Measurements from ENCODE around the gene GPC6. TPM values are rescaled to one million over a fixed set of nuclear protein-coding genes. Genes with fewer than 3 reads are reported as not detected.

The GPC6 gene
- total RNA-seq, 1 donor from 2014 or later: 63.0 TPM

- DNase-seq (ENCODE audit: low read depth) (no peak), FAIRE-seq (no peak)
- Mint-ChIP-seq H3K36me3 (ENCODE audit: low read depth, unreplicated experiment) (no peaks in the 10 kb centered on the region), H3K9me3 (ENCODE audit: unreplicated experiment) (no peaks in the 10 kb centered on the region), H3K27ac (ENCODE audit: unreplicated experiment) (no peak overlapping the region), H3K27me3 (ENCODE audit: low read depth, unreplicated experiment) (no peaks in the 10 kb centered on the region), H3K4me1 (ENCODE audit: low read depth, unreplicated experiment) (peaks cover 14% of the 10 kb centered on the region), H3K4me3 (ENCODE audit: unreplicated experiment) (no peak overlapping the region)
- H4K20me1 ChIP-seq (ENCODE audit: insufficient read depth, low read length): peaks cover 7% of the 10 kb centered on the region
- no peak for TF ChIP-seq EZH2 (IDR thresholded peaks at IDR 0.05; ENCODE audit: insufficient read depth, low read length)
- TF ChIP-seq CTCF (IDR thresholded peaks at IDR 0.05; ENCODE audit: insufficient read depth, low read depth, low read length): no peak
- H2AFZ ChIP-seq (ENCODE audit: low read depth, low read length): no peak overlapping the region
- H3K4me2 ChIP-seq (ENCODE audit: low read length): no peak overlapping the region
- no peaks in the 10 kb centered on the region for H3K36me3 ChIP-seq (ENCODE audit: insufficient read depth, low read length)
- H3K27ac ChIP-seq (ENCODE audit: low read depth, low read length): no peak overlapping the region
- H3K9ac ChIP-seq (ENCODE audit: low read length): no peak overlapping the region
- H3K27me3 ChIP-seq (ENCODE audit: insufficient read depth, low read length): no peaks in the 10 kb centered on the region
- no peak overlapping the region for H3K4me3 ChIP-seq (ENCODE audit: insufficient read depth, low read depth, low read length)
- H3K4me1 ChIP-seq (ENCODE audit: insufficient read depth, low read length): peaks cover 14% of the 10 kb centered on the region
- H3K9me3 ChIP-seq (ENCODE audit: insufficient read depth, low read depth, low read length): no peaks in the 10 kb centered on the region
- peaks cover 8% of the 10 kb centered on the region for H3K79me2 ChIP-seq (ENCODE audit: insufficient read depth, low read length)
Measured at GRCh38 chr13:93420206-93420605, 193.6 kb downstream of the GPC6 start.

GRCh38 chr13:93420887-93421286, 194.3 kb downstream of the GPC6 start:
- Mint-ChIP-seq H3K4me1 (ENCODE audit: low read depth, unreplicated experiment) (peaks cover 14% of the 10 kb centered on the region), H3K27ac (ENCODE audit: unreplicated experiment) (no peak overlapping the region), H3K9me3 (ENCODE audit: unreplicated experiment) (no peaks in the 10 kb centered on the region), H3K27me3 (ENCODE audit: low read depth, unreplicated experiment) (no peaks in the 10 kb centered on the region), H3K36me3 (ENCODE audit: low read depth, unreplicated experiment) (no peaks in the 10 kb centered on the region), H3K4me3 (ENCODE audit: unreplicated experiment) (no peak overlapping the region)
- Histone ChIP-seq H3K9me3 (ENCODE audit: insufficient read depth, low read depth, low read length) (no peaks in the 10 kb centered on the region), H3K4me3 (ENCODE audit: insufficient read depth, low read depth, low read length) (no peak overlapping the region), H3K4me1 (ENCODE audit: insufficient read depth, low read length) (peaks cover 14% of the 10 kb centered on the region), H3K4me2 (ENCODE audit: low read length) (no peak overlapping the region), H3K27me3 (ENCODE audit: insufficient read depth, low read length) (no peaks in the 10 kb centered on the region), H3K36me3 (ENCODE audit: insufficient read depth, low read length) (no peaks in the 10 kb centered on the region), H4K20me1 (ENCODE audit: insufficient read depth, low read length) (peaks cover 7% of the 10 kb centered on the region), H2AFZ (ENCODE audit: low read depth, low read length) (no peak overlapping the region), H3K79me2 (ENCODE audit: insufficient read depth, low read length) (peaks cover 3% of the 10 kb centered on the region), H3K9ac (ENCODE audit: low read length) (no peak overlapping the region), H3K27ac (ENCODE audit: low read depth, low read length) (no peak overlapping the region)
- DNase-seq (ENCODE audit: low read depth) (no peak), FAIRE-seq (no peak)
- TF ChIP-seq CTCF (IDR thresholded peaks at IDR 0.05; ENCODE audit: insufficient read depth, low read depth, low read length): no peak
- TF ChIP-seq EZH2 (IDR thresholded peaks at IDR 0.05; ENCODE audit: insufficient read depth, low read length): no peak

- no peak overlapping the region for H3K4me3 Mint-ChIP-seq (ENCODE audit: unreplicated experiment)
- H3K36me3 Mint-ChIP-seq (ENCODE audit: low read depth, unreplicated experiment): peaks cover 3% of the 10 kb centered on the region
- H3K27ac Mint-ChIP-seq (ENCODE audit: unreplicated experiment): no peak overlapping the region
- Histone ChIP-seq H3K9me3 (ENCODE audit: insufficient read depth, low read depth, low read length) (no peaks in the 10 kb centered on the region), H3K9ac (ENCODE audit: low read length) (no peak overlapping the region), H2AFZ (ENCODE audit: low read depth, low read length) (no peak overlapping the region), H3K4me2 (ENCODE audit: low read length) (no peak overlapping the region), H3K4me1 (ENCODE audit: insufficient read depth, low read length) (no peaks in the 10 kb centered on the region), H3K27ac (ENCODE audit: low read depth, low read length) (no peak overlapping the region), H3K79me2 (ENCODE audit: insufficient read depth, low read length) (no peaks in the 10 kb centered on the region), H3K36me3 (ENCODE audit: insufficient read depth, low read length) (no peaks in the 10 kb centered on the region), H4K20me1 (ENCODE audit: insufficient read depth, low read length) (no peaks in the 10 kb centered on the region), H3K27me3 (ENCODE audit: insufficient read depth, low read length) (no peaks in the 10 kb centered on the region), H3K4me3 (ENCODE audit: insufficient read depth, low read depth, low read length) (no peak overlapping the region)
- no peak for DNase-seq (ENCODE audit: low read depth)
- FAIRE-seq: no peak
- H3K9me3 Mint-ChIP-seq (ENCODE audit: unreplicated experiment): peaks cover 4% of the 10 kb centered on the region
- H3K4me1 Mint-ChIP-seq (ENCODE audit: low read depth, unreplicated experiment): peaks cover 8% of the 10 kb centered on the region
- no peaks in the 10 kb centered on the region for H3K27me3 Mint-ChIP-seq (ENCODE audit: low read depth, unreplicated experiment)
- TF ChIP-seq EZH2 (IDR thresholded peaks at IDR 0.05; ENCODE audit: insufficient read depth, low read length) (no peak), CTCF (IDR thresholded peaks at IDR 0.05; ENCODE audit: insufficient read depth, low read depth, low read length) (no peak)
Measured at GRCh38 chr13:93422980-93423543, 196.5 kb downstream of the GPC6 start.

Data from astrocyte (in vitro differentiated cells and primary cell).